Umbilical cord (tissue), 2 donors: ENCODE data around the gene PRKRIP1. TPM values are rescaled to one million over a fixed set of nuclear protein-coding genes. Genes with fewer than 3 reads are reported as not detected.
"Not testable (repeated sequence)": the region's sequence is repeated elsewhere in the genome, so short reads cannot be mapped to it uniquely, and the experiment has no call there.

ENCODE experiments used
- DNase-seq: peaks from one replicate; pipeline ENCODE4 v3.0.0-alpha.2; 2015; ENCODE audit warnings: low spot score
- total RNA-seq: library from RNA; depleted of rRNA; stranded (reverse); fragments of >200 nt; gene quantifications from one replicate; pipeline ENCODE4 v1.2.3, GENCODE V29; 2014; ENCODE audit warnings: low replicate concordance; ENCODE audit not compliant: insufficient read depth

PRKRIP1 gene
- total RNA-seq, 1 donor from 2014 or later: 21.2 TPM

- peak; percentile 41 for DNase-seq
These were observed 35.6 kb downstream of the PRKRIP1 start for GRCh38 chr7:102431617-102432298.

GRCh38 chr7:102432442-102433218 is 36.5 kb downstream of the PRKRIP1 start:
- no peak for DNase-seq

- DNase-seq: peak; percentile 72
These were observed 37.3 kb downstream of the PRKRIP1 start, which contains the start of gene ORAI2 for GRCh38 chr7:102433219-102434038. Gene ORAI2 (plus strand): TSS chr7:102433575. CDS start chr7:102438957, 5,382 bp downstream.

- DNase-seq: no peak
These were observed 37.9 kb downstream of the PRKRIP1 start for GRCh38 chr7:102434039-102434486.

- DNase-seq: no peak
These were observed 40.0 kb downstream of the PRKRIP1 start for GRCh38 chr7:102436118-102436517.

GRCh38 chr7:102439963-102440795 is 44.0 kb downstream of the PRKRIP1 start:
- no peak for DNase-seq

- no peak for DNase-seq
These were observed 49.0 kb downstream of the PRKRIP1 start for GRCh38 chr7:102444961-102445673.

- no peak for DNase-seq
These were observed 49.5 kb downstream of the PRKRIP1 start for GRCh38 chr7:102445674-102446071.

- no peak for DNase-seq
These were observed 50.4 kb downstream of the PRKRIP1 start for GRCh38 chr7:102446387-102447156.

- no peak for DNase-seq
These were observed 51.1 kb downstream of the PRKRIP1 start for GRCh38 chr7:102447311-102447710.

GRCh38 chr7:102449136-102449535 is 53.0 kb downstream of the PRKRIP1 start:
- DNase-seq: no peak

- DNase-seq: no peak
These were observed 54.1 kb downstream of the PRKRIP1 start for GRCh38 chr7:102450242-102450641.

GRCh38 chr7:102451371-102452054 is 55.4 kb downstream of the PRKRIP1 start:
- no peak for DNase-seq

- DNase-seq: no peak
These were observed 56.3 kb downstream of the PRKRIP1 start for GRCh38 chr7:102452451-102452850.

- DNase-seq: no peak
These were observed 57.2 kb downstream of the PRKRIP1 start for GRCh38 chr7:102453319-102453718.

GRCh38 chr7:102454468-102454867 is 58.3 kb downstream of the PRKRIP1 start:
- DNase-seq: no peak

GRCh38 chr7:102454932-102455331 is 58.8 kb downstream of the PRKRIP1 start:
- DNase-seq: not testable (repeated sequence)

- no peak for DNase-seq
These were observed 59.4 kb downstream of the PRKRIP1 start for GRCh38 chr7:102455596-102455995.

- no peak for DNase-seq
These were observed 60.2 kb downstream of the PRKRIP1 start for GRCh38 chr7:102456327-102456726.
